ENCODE measurements around the gene PRR15L. TPM values are rescaled to one million over a fixed set of nuclear protein-coding genes. Genes with fewer than 3 reads are reported as not detected.

PRR15L gene
- total and polyA plus RNA-seq, 12 donors: 0.03 to 0.24 (median 0.19) TPM; not detected in 9

DNA sequence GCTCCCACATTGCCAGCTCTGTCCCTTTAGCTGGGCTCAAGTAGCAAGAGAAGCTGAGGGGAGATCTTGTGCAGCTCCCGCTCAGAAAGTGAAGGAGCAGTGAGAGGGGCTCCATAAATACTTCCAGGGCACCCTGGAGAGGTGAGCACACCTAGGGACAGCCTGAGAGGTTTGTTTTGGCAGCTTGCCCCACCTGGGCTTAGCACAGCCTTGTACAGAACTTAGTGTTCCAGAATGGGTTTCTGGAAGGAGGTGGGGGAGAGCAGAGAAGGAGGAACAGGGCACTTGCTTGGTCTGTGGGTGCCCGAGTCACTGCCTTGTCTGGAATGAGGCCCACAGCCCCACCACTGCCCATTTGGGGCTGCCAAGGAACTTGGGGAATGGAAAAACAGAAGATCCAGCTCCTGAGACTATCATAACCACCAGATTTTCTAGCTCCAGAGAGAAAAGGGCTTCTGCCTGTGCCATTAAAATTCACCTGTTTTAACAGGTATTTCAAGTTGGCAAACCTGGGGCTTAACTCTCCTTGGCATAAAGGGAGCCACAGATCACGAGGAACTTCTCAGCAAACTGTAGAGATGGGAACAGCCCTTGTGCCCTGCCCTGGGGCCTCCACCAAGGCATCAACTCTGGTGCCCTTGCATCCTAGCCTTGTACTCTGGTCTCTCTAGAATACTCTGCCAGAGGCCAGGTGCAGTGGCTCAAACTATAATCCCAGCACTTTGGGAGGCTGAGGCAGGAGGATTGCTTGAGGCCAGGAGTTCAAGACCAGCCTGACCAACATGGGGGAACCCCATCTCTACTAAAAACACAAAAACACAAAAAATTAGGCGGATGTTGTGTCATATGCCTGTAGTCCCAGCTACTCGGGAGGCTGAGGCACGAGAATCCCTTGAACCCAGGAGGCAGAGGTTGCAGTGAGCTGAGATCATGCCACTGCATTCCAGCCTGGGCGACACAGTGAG is 1.9 kb downstream of the PRR15L start:
- TF ChIP-seq, protein P1, sequence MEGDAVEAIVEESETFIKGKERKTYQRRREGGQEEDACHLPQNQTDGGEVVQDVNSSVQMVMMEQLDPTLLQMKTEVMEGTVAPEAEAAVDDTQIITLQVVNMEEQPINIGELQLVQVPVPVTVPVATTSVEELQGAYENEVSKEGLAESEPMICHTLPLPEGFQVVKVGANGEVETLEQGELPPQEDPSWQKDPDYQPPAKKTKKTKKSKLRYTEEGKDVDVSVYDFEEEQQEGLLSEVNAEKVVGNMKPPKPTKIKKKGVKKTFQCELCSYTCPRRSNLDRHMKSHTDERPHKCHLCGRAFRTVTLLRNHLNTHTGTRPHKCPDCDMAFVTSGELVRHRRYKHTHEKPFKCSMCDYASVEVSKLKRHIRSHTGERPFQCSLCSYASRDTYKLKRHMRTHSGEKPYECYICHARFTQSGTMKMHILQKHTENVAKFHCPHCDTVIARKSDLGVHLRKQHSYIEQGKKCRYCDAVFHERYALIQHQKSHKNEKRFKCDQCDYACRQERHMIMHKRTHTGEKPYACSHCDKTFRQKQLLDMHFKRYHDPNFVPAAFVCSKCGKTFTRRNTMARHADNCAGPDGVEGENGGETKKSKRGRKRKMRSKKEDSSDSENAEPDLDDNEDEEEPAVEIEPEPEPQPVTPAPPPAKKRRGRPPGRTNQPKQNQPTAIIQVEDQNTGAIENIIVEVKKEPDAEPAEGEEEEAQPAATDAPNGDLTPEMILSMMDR (IDR thresholded peaks at IDR 0.05): no peak
- no peak for TF ChIP-seq POLR2A (IDR thresholded peaks at IDR 0.05)
- no peak for DNase-seq
- no peaks in the 10 kb centered on the region for H3K4me1 ChIP-seq (replicated peaks in 1 of 2)
- no peak overlapping the region for H3K27ac ChIP-seq
- intact Hi-C loops (cut with DNase I): loop anchor here (5.0 to 10.0 kb wide), 2 partner anchors 53 to 59 kb away; no protein-coding TSS in a partner anchor
- no peak overlapping the region for H3K4me3 ChIP-seq
- H3K27me3 ChIP-seq: no peaks in the 10 kb centered on the region
- H3K9me3 ChIP-seq (replicated peaks in 1 of 3): no peaks in the 10 kb centered on the region
- no peaks in the 10 kb centered on the region for H3K36me3 ChIP-seq (replicated peaks in 1 of 2)
- WGBS, 4 donors: 80 to 90% (median 87%) methylated on average over 6 to 7 of the region's 7 CpGs

DNA sequence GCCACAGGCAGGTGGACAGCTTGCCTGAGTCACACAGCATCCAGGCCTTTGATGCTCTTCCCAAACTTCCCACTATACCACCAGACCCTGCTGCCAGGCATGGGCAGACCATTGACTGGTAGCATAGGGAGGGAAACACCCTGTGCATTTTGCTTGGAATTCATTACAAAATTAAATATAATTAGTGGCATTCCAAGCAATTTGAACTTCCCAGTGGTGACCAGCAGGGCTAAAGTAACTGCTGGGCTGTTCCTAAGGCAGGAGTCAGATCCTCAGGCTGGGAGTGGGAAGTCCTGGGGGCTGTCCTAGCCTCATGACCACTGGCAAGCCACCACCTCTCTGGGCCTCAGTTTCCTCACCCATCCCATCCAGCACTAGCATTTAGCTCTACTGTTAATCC is 3.8 kb downstream of the PRR15L start:
- TF ChIP-seq POLR2A (IDR thresholded peaks at IDR 0.05): no peak
- TF ChIP-seq, protein P1 (IDR thresholded peaks at IDR 0.05): no peak
- intact Hi-C loops (cut with DNase I): loop anchor here in 1 of 2 donors (10.0 kb wide), 1 partner anchor 61 kb away; no protein-coding TSS in a partner anchor
- Histone ChIP-seq H3K27me3 (no peaks in the 10 kb centered on the region), H3K4me3 (no peak overlapping the region), H3K9me3 (replicated peaks in 1 of 3) (no peaks in the 10 kb centered on the region), H3K27ac (no peak overlapping the region), H3K4me1 (replicated peaks in 1 of 2) (peaks cover 11 to 15% of the 10 kb centered on the region in 2 donors), H3K36me3 (replicated peaks in 1 of 2) (no peaks in the 10 kb centered on the region)
- no peak for DNase-seq

DNA sequence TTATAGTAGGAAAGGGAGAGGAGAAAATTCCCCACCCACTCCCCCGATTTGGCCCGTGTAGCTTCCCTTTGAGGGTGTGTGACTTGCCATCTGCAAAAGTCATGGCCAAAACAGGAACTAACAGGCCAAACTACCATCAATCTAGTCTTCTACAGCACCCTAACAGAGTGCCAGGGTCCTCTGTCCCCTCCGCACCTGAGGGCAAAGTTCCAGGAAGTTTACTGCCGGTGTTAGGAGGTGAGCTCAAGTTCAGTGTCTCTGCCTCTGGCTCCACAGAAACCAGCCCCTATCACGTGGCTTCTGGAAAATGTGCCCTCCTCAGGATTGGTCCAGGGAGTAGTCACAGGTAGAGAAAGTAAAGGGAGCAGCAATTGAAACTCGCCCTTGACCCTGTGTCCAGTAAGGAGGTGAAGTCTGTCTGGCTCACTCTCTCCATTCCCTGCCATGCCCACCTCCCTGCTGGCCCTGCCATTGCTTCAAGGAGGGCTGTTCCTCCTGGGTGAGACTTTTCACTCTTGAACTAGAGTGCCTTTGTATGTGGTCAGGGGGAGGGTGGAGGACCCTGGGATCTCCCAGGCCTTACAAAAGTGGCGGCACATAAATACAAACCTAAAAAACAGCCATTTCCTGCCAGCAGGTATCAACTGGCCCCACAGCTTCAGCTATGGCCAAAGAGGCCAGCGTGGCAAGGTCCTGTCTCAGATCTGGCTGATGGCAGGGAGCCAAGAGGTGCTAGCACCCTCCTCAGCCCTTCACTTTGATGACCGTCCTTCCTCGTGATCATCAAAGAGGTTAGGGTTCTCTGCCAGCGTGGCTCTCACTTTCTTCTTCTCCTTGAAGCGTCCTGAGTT is 5.3 kb downstream of the PRR15L start:
- intact Hi-C loops (cut with DNase I): loop anchor here in 1 of 2 donors (10.0 kb wide), 1 partner anchor 62 kb away; no protein-coding TSS in a partner anchor
- Histone ChIP-seq H3K36me3 (replicated peaks in 1 of 2) (no peaks in the 10 kb centered on the region), H3K4me3 (no peak overlapping the region), H3K27ac (no peak overlapping the region), H3K9me3 (replicated peaks in 1 of 3) (no peaks in the 10 kb centered on the region), H3K27me3 (no peaks in the 10 kb centered on the region), H3K4me1 (replicated peaks in 1 of 2) (peaks cover 17 to 22% of the 10 kb centered on the region in 2 donors)
- 68 to 78% (median 76%) methylated on average over 11 to 12 of the region's 12 CpGs for WGBS, 4 donors
- no peak for DNase-seq
- TF ChIP-seq, protein P1 (IDR thresholded peaks at IDR 0.05): no peak
- TF ChIP-seq POLR2A (IDR thresholded peaks at IDR 0.05): no peak

DNA sequence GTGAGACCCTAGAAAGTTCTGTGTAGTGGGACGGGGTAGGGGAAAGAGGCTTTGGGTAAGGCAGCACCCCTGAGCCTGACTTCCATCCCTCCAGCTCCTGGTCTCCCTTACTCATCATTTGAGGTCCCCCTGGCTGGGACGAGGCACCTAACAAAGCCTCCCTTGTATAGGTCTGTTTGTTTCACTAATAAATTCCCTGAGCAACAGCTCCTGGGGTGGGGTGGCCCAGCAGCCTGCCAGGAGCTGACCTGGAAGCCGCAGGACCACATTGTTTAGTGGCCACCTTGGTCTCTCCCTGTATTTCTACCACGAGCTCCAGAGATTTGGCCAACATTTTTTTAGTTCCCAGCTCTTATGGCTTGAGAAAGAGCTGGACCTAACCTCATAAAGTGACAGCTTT is 7.2 kb downstream of the PRR15L start:
- H3K36me3 ChIP-seq (replicated peaks in 1 of 2): peaks cover 0 to 4% of the 10 kb centered on the region in 2 donors
- no peaks in the 10 kb centered on the region for H3K9me3 ChIP-seq (replicated peaks in 1 of 3)
- intact Hi-C loops (cut with DNase I): loop anchor here in 1 of 2 donors (10.0 kb wide), 1 partner anchor 64 kb away; no protein-coding TSS in a partner anchor
- 83 to 92% (median 89%) methylated on average over 4 of the region's 4 CpGs for WGBS, 4 donors
- no peaks in the 10 kb centered on the region for H3K27me3 ChIP-seq
- TF ChIP-seq, protein P1 (IDR thresholded peaks at IDR 0.05): no peak
- TF ChIP-seq POLR2A (IDR thresholded peaks at IDR 0.05): no peak
- no peak overlapping the region for H3K4me3 ChIP-seq
- H3K4me1 ChIP-seq (replicated peaks in 1 of 2): peaks cover 23 to 39% of the 10 kb centered on the region in 2 donors
- no peak for DNase-seq
- peak overlapping the region in 1 of 5 donors; percentile 90 for H3K27ac ChIP-seq

Measured in adrenal gland (tissue), 12 donors.